Lower lobe of right lung (tissue), 2 donors: ENCODE measurements around the gene PLEKHH2. TPM values are rescaled to one million over a fixed set of nuclear protein-coding genes. Genes with fewer than 3 reads are reported as not detected.

Experiments used
- ATAC-seq, 2 donors: fragments of 200-7000 bp; cut with Tn5 transposase; one replicate each; pipeline ENCODE4 v1.9.1; 2020 to 2022; ENCODE audit warnings: mild to moderate bottlenecking in 2 of 2, moderate library complexity in 2 of 2
- DNase-seq: peaks from one replicate; pipeline ENCODE4 v3.0.0-alpha.2; 2020
- H3K27ac ChIP-seq: fragments of 200-600 bp; one replicate; pipeline ENCODE4 v1.8.0; 2022
- H3K27me3 ChIP-seq: fragments of 200-600 bp; one replicate; pipeline ENCODE4 v1.8.0; 2022; ENCODE audit warnings: low read depth
- H3K36me3 ChIP-seq: fragments of 200-600 bp; one replicate; pipeline ENCODE4 v1.8.0; 2022; ENCODE audit warnings: mild to moderate bottlenecking
- H3K4me1 ChIP-seq: fragments of 200-600 bp; one replicate; pipeline ENCODE4 v1.8.0; 2022
- H3K4me3 ChIP-seq: fragments of 200-600 bp; one replicate; pipeline ENCODE4 v1.8.0; 2022; ENCODE audit warnings: mild to moderate bottlenecking
- H3K9me3 ChIP-seq: fragments of 200-600 bp; one replicate; pipeline ENCODE4 v1.8.0; 2022
- CTCF ChIP-seq: fragments of 200-600 bp; IDR thresholded peaks from one replicate; pipeline ENCODE4 v1.8.0; 2022; ENCODE audit warnings: antibody characterized with exemption, mild to moderate bottlenecking
- intact Hi-C: fragments of 100-400 bp; cut with DNase I; formaldehyde crosslinking; loops from one replicate; pipeline ENCODE4 v1.11.0; 2022
- total RNA-seq: library from RNA; stranded (reverse); fragmentation: NEBNext Ultra II Directional; extraction: Animal tissue kit (Norgen Biotek cat#: 25700); gene quantifications from one replicate; pipeline ENCODE4 v1.2.1, GENCODE V29; 2021
- donor health status: DM: no; HTN: yes; CAD: no; lungs with severe emphysema.

Gene PLEKHH2
- total RNA-seq, 1 donor from 2014 or later = 42.0 TPM

GRCh38 chr2:43748333-43748732 is 111.3 kb downstream of the PLEKHH2 start:
- no peak overlapping the region for H3K27ac ChIP-seq
- no peak overlapping the region for H3K4me3 ChIP-seq

GRCh38 chr2:43749583-43749982 is 112.5 kb downstream of the PLEKHH2 start:
- no peaks in the 10 kb centered on the region for H3K9me3 ChIP-seq
- H3K27ac ChIP-seq = no peak overlapping the region
- H3K36me3 ChIP-seq = peaks cover 1% of the 10 kb centered on the region
- DNase-seq = no peak
- no peaks in the 10 kb centered on the region for H3K27me3 ChIP-seq
- no peak for ATAC-seq
- TF ChIP-seq CTCF = no peak
- H3K4me1 ChIP-seq = peaks cover 11% of the 10 kb centered on the region
- intact Hi-C loops = no loop called here
- no peak overlapping the region for H3K4me3 ChIP-seq

More at GRCh38 chr2:43748333-43748732, 111.3 kb downstream of the PLEKHH2 start:
- ATAC-seq = no peak
- H3K9me3 ChIP-seq = no peaks in the 10 kb centered on the region
- H3K4me1 ChIP-seq = peaks cover 11% of the 10 kb centered on the region
- no peak for DNase-seq
- no peaks in the 10 kb centered on the region for H3K27me3 ChIP-seq
- no peak for TF ChIP-seq CTCF
- H3K36me3 ChIP-seq = peaks cover 12% of the 10 kb centered on the region
- intact Hi-C loops = no loop called here

GRCh38 chr2:43751476-43751990 is 114.5 kb downstream of the PLEKHH2 start:
- H3K27ac ChIP-seq = no peak overlapping the region
- no peaks in the 10 kb centered on the region for H3K36me3 ChIP-seq
- no peaks in the 10 kb centered on the region for H3K27me3 ChIP-seq
- no peaks in the 10 kb centered on the region for H3K4me1 ChIP-seq
- intact Hi-C loops = no loop called here
- no peak for DNase-seq
- no peak overlapping the region for H3K4me3 ChIP-seq
- TF ChIP-seq CTCF = no peak
- no peak for ATAC-seq
- no peaks in the 10 kb centered on the region for H3K9me3 ChIP-seq

GRCh38 chr2:43752302-43752701 is 115.2 kb downstream of the PLEKHH2 start:
- H3K36me3 ChIP-seq = no peaks in the 10 kb centered on the region
- no peak overlapping the region for H3K4me3 ChIP-seq
- no peaks in the 10 kb centered on the region for H3K9me3 ChIP-seq
- intact Hi-C loops = no loop called here
- H3K27ac ChIP-seq = no peak overlapping the region
- ATAC-seq = no peak
- no peak for DNase-seq
- no peak for TF ChIP-seq CTCF
- no peaks in the 10 kb centered on the region for H3K4me1 ChIP-seq
- H3K27me3 ChIP-seq = no peaks in the 10 kb centered on the region

GRCh38 chr2:43754180-43754579 is 117.1 kb downstream of the PLEKHH2 start:
- no peaks in the 10 kb centered on the region for H3K9me3 ChIP-seq
- H3K27me3 ChIP-seq = no peaks in the 10 kb centered on the region
- DNase-seq = no peak
- no peak for ATAC-seq
- intact Hi-C loops = no loop called here
- no peaks in the 10 kb centered on the region for H3K36me3 ChIP-seq
- no peaks in the 10 kb centered on the region for H3K4me1 ChIP-seq
- no peak overlapping the region for H3K27ac ChIP-seq
- H3K4me3 ChIP-seq = no peak overlapping the region
- no peak for TF ChIP-seq CTCF

- no peak for ATAC-seq
- Histone ChIP-seq H3K27ac (no peak overlapping the region), H3K4me3 (no peak overlapping the region), H3K4me1 (no peaks in the 10 kb centered on the region), H3K27me3 (no peaks in the 10 kb centered on the region), H3K36me3 (no peaks in the 10 kb centered on the region), H3K9me3 (no peaks in the 10 kb centered on the region)
- no peak for DNase-seq
- TF ChIP-seq CTCF = no peak
- intact Hi-C loops = no loop called here
These were observed 121.7 kb downstream of the PLEKHH2 start for GRCh38 chr2:43758739-43759138.
